ENCODE measurements around the gene PCDHA1.

- TF ChIP-seq CTCF (optimal IDR thresholded peaks at IDR 0.05 in 1 of 3, IDR thresholded peaks at IDR 0.05 in 1 of 3, conservative IDR thresholded peaks at IDR 0.05 in 1 of 3; ENCODE audit: extremely low read depth in 1 of 3, insufficient read depth in 2 of 3, low read length in 3 of 3) (no peak), EZH2 (IDR thresholded peaks at IDR 0.05; ENCODE audit: low read length) (no peak)
Measured at GRCh38 chr5:140916325-140916724, 130.4 kb downstream of the PCDHA1 start.
